IPS-11a (cell line): ENCODE results near the gene LHFPL5.

Experiments used
- H3K4me3 ChIP-seq: one replicate; pipeline ENCODE4 v1.5.1; 2013; ENCODE audit warnings: low read depth, low read length, control low read depth

The LHFPL5 gene

DNA sequence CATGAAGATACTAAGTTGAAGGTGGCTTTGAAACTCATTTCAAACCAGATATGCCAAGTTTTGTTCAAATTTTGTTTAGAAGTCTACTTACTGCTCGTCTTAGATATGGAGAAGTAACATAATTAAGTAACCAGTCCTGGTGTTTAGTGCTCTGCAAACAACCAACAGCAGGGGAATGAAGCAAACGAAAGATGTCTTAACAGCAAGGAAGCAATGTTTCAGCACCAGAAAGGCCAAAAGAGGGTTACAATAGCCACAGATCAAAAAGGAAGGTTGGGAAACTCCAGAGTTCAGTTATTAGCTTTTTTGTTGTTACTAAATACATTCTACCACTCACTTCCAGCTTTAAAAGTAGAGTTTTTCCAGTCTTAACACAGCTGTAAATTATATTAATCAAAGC lies 45.1 kb downstream of the LHFPL5 start:
- H3K4me3 ChIP-seq, result no peak overlapping the region

DNA sequence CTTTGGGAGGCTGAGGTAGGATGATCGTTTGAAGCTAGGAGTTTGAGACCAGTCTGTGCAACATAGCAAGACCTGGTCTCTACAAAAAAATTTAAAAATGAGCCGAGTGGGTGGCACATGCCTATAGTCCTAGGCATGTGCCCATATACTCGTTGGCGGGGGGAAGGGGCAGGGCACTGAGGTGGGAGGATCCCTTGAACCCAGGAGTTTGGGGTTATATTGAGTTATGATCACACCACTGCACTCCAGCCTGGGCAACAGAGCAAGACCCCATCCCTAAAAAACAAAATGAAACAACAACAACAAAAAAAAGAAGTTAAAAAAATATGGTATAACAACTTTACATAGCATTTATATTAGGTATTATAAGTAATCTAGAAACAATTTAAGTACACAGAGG lies 47.8 kb downstream of the LHFPL5 start:
- H3K4me3 ChIP-seq, result no peak overlapping the region

DNA sequence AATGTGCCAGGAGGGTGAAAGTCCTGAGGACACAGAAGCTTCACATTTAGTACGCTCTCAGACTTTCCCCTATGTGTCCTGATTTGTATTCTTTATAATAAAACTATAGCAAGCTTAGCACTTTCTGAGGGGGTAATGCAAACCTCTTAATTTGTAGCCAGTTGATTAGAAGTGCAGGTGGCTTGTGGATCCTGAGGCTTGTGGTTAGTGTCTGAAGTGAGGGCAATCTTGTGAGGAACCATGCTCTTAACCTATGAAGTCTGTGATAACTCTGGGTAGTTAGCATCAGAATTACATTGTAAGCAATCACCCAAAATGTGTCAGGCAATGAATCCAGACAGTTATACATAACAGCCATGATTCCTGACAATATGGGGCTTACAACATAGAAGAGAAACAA lies 51.1 kb downstream of the LHFPL5 start:
- H3K4me3 ChIP-seq, result no peak overlapping the region

DNA sequence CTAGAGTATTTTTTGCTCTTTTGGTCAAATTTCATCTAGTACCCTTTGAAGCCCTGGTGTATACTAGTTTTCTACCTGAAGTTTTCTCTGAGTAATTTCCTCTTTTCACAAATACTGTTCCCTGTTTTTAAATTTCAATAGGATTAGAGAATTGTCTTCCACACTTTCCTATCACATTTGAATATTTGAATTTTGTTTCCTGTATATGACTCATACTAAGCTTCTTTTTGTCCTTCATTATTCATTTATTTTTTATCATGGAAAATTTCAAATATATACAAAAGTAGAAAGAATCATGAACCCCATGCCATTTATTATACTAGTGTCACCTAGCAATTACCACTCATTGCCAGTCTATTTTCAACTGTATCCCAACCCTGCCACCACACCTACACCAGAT lies 52.7 kb downstream of the LHFPL5 start:
- no peak overlapping the region for H3K4me3 ChIP-seq

DNA sequence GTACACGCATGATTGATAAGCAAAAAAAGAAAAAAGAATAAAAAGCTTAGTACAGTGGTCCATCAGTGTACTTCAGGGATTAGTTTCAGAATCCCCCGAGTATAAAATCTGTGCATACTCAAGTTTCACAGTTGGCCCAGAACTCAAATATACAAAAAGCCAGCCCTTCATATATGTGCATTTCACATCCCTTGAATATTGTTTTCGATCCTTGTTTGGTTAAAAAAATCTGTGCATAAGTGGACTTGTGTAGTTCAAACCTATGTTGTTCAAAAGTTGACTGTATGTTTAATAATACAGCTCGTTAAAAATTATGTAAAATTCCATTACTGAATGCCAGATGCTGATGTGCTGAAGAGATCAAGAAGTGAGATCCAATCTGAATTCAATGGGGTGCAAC lies 54.2 kb downstream of the LHFPL5 start:
- no peak overlapping the region for H3K4me3 ChIP-seq
